ENCODE measurements around the gene ATP6V1A.
"Not testable (repeated sequence)": the region's sequence is repeated elsewhere in the genome, so short reads cannot be mapped to it uniquely, and the experiment has no call there.

The ATP6V1A gene

GRCh38 chr3:113844622-113845222 is 97.9 kb downstream of the ATP6V1A start:
- no peak for TF ChIP-seq Cebpa-rat (IDR thresholded peaks at IDR 0.05)
- Histone ChIP-seq H3K4me2 (no peak overlapping the region), H4K20me1 (no peaks in the 10 kb centered on the region), H3K9ac (no peak overlapping the region), H3K36me3 (no peaks in the 10 kb centered on the region), H3K27ac (no peak overlapping the region), H3K27me3 (no peaks in the 10 kb centered on the region), H3K4me3 (no peak overlapping the region), H3K9me3 (no peaks in the 10 kb centered on the region), H3K4me1 (no peaks in the 10 kb centered on the region)

DNA sequence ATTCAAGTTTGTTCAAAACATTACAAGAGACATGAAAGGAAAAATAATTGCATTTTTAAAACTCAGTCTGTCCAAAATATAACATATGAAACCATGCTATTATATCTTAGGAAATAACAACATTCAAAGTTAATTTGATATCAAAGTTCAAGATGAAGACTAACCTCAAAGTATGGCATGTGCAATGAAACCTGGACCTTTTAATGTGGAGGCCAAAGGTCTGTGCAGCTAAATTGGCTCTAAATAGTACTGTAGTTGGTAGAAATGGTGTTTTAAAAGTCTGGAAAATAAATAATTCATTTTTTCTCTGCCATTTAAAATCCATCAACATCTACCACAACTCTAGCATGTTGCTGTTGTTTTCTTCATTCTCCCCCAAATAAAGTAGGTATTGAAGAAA is 100.4 kb downstream of the ATP6V1A start:
- no peaks in the 10 kb centered on the region for H3K27me3 ChIP-seq
- H3K4me3 ChIP-seq: no peak overlapping the region
- TF ChIP-seq Cebpa-rat (IDR thresholded peaks at IDR 0.05): no peak
- H3K9ac ChIP-seq: no peak overlapping the region
- H3K27ac ChIP-seq: no peak overlapping the region
- no peaks in the 10 kb centered on the region for H3K4me1 ChIP-seq
- no peaks in the 10 kb centered on the region for H3K36me3 ChIP-seq
- H4K20me1 ChIP-seq: no peaks in the 10 kb centered on the region
- no peak overlapping the region for H3K4me2 ChIP-seq
- no peaks in the 10 kb centered on the region for H3K9me3 ChIP-seq

GRCh38 chr3:113847664-113848461 is 101.0 kb downstream of the ATP6V1A start:
- Histone ChIP-seq H3K4me3 (no peak overlapping the region), H3K9me3 (no peaks in the 10 kb centered on the region), H4K20me1 (no peaks in the 10 kb centered on the region), H3K9ac (no peak overlapping the region), H3K4me1 (no peaks in the 10 kb centered on the region), H3K4me2 (no peak overlapping the region), H3K36me3 (no peaks in the 10 kb centered on the region), H3K27me3 (no peaks in the 10 kb centered on the region), H3K27ac (no peak overlapping the region)
- no peak for TF ChIP-seq Cebpa-rat (IDR thresholded peaks at IDR 0.05)

DNA sequence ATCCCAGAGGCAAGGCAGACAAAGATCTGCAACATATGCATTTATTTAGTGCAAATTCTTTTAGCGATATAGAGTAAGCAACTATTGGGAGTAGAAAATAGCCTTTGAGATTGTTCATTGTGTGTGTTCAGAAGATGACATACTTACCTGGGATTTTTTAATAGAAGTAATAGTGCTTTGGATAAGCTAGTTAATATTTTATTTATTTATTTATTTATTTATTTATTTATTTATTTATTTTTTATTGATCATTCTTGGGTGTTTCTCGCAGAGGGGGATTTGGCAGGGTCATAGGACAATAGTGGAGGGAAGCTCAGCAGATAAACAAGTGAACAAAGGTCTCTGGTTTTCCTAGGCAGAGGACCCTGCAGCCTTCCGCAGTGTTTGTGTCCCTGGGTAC is 102.2 kb downstream of the ATP6V1A start:
- H3K9ac ChIP-seq, H3K27me3 ChIP-seq, H4K20me1 ChIP-seq, H3K9me3 ChIP-seq, H3K4me2 ChIP-seq, H3K27ac ChIP-seq, H3K36me3 ChIP-seq, H3K4me1 ChIP-seq, H3K4me3 ChIP-seq: not testable (repeated sequence)

GRCh38 chr3:113849841-113850240 is 103.0 kb downstream of the ATP6V1A start:
- not testable (repeated sequence) for H3K4me2 ChIP-seq, H3K9me3 ChIP-seq, H3K4me3 ChIP-seq, H3K9ac ChIP-seq, H3K27me3 ChIP-seq, H3K4me1 ChIP-seq, H4K20me1 ChIP-seq, H3K27ac ChIP-seq, H3K36me3 ChIP-seq

DNA sequence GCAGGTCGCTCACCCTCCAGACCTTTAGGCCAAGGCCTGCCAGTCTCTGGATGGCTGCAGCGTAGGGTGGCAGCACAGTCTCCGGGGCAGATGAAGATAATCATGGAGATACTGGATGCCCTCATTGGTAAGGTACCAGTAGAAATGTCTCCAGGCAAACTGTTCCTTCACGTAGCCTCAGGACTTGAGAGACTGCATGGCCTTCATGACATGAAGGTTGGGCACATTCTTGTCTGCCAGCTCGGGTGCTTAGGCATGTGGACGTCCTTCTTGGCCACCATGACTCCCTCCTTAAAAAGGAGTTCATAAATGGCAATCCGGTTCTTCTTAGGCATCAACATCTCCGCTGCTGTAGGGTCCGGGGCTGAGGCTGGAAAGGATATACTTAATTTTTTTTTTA is 103.6 kb downstream of the ATP6V1A start:
- not testable (repeated sequence) for H3K4me1 ChIP-seq, H3K4me3 ChIP-seq, H3K27ac ChIP-seq, H3K36me3 ChIP-seq, H3K4me2 ChIP-seq, H3K9me3 ChIP-seq, H3K9ac ChIP-seq, H3K27me3 ChIP-seq, H4K20me1 ChIP-seq

- no peak overlapping the region for H3K27ac ChIP-seq
- TF ChIP-seq Cebpa-rat (IDR thresholded peaks at IDR 0.05): no peak
- no peaks in the 10 kb centered on the region for H3K27me3 ChIP-seq
- H3K36me3 ChIP-seq: no peaks in the 10 kb centered on the region
- no peak overlapping the region for H3K4me3 ChIP-seq
- H3K9ac ChIP-seq: no peak overlapping the region
- no peak overlapping the region for H3K4me2 ChIP-seq
- H3K4me1 ChIP-seq: no peaks in the 10 kb centered on the region
- no peaks in the 10 kb centered on the region for H4K20me1 ChIP-seq
- H3K9me3 ChIP-seq: no peaks in the 10 kb centered on the region
Measured at GRCh38 chr3:113852506-113852905, 105.7 kb downstream of the ATP6V1A start.

Measured in BLaER1 (cell line).